CD4-positive, alpha-beta T cell treated with Interleukin-17A for 4 hours (primary cell): Measurements from ENCODE around the gene MAP3K13.
"Not testable (repeated sequence)": the region's sequence is repeated elsewhere in the genome, so short reads cannot be mapped to it uniquely, and the experiment has no call there.

Experiments used
- DNase-seq: peaks from one replicate; pipeline ENCODE4 v3.0.0-alpha.2; 2020; ENCODE audit warnings: mixed read lengths

The MAP3K13 gene

GRCh38 chr3:185399737-185400667, 37.1 kb downstream of the MAP3K13 start:
- DNase-seq: no peak

GRCh38 chr3:185400866-185401265, 37.9 kb downstream of the MAP3K13 start:
- no peak for DNase-seq

GRCh38 chr3:185401319-185401955, 38.5 kb downstream of the MAP3K13 start:
- DNase-seq: no peak

- no peak for DNase-seq
Measured at GRCh38 chr3:185402561-185402960, 39.6 kb downstream of the MAP3K13 start.

- no peak for DNase-seq
Measured at GRCh38 chr3:185403002-185403401, 40.1 kb downstream of the MAP3K13 start.

- no peak for DNase-seq
Measured at GRCh38 chr3:185405243-185405642, 42.3 kb downstream of the MAP3K13 start.

- DNase-seq: no peak
Measured at GRCh38 chr3:185405664-185406063, 42.7 kb downstream of the MAP3K13 start.

- DNase-seq: no peak
Measured at GRCh38 chr3:185406121-185406620, 43.2 kb downstream of the MAP3K13 start.

- DNase-seq: no peak
Measured at GRCh38 chr3:185409957-185410356, 47.0 kb downstream of the MAP3K13 start.

GRCh38 chr3:185411133-185411532, 48.2 kb downstream of the MAP3K13 start:
- no peak for DNase-seq

GRCh38 chr3:185416513-185416912, 53.6 kb downstream of the MAP3K13 start:
- DNase-seq: no peak

- not testable (repeated sequence) for DNase-seq
Measured at GRCh38 chr3:185418561-185418977, 55.6 kb downstream of the MAP3K13 start.

GRCh38 chr3:185420762-185421161, 57.8 kb downstream of the MAP3K13 start:
- DNase-seq: no peak

GRCh38 chr3:185421577-185422232, 58.8 kb downstream of the MAP3K13 start:
- DNase-seq: no peak

GRCh38 chr3:185422677-185423076, 59.7 kb downstream of the MAP3K13 start:
- no peak for DNase-seq

GRCh38 chr3:185423178-185423577, 60.2 kb downstream of the MAP3K13 start:
- no peak for DNase-seq

- DNase-seq: no peak
Measured at GRCh38 chr3:185424435-185424834, 61.5 kb downstream of the MAP3K13 start.

GRCh38 chr3:185430375-185430774, 67.4 kb downstream of the MAP3K13 start:
- no peak for DNase-seq

- no peak for DNase-seq
Measured at GRCh38 chr3:185439745-185440466, 77.0 kb downstream of the MAP3K13 start.

GRCh38 chr3:185442031-185442430, 79.1 kb downstream of the MAP3K13 start:
- no peak for DNase-seq

GRCh38 chr3:185444329-185444728, 81.4 kb downstream of the MAP3K13 start:
- DNase-seq: no peak

GRCh38 chr3:185448107-185448506, 85.2 kb downstream of the MAP3K13 start:
- DNase-seq: no peak

GRCh38 chr3:185451432-185451831, 88.5 kb downstream of the MAP3K13 start:
- not testable (repeated sequence) for DNase-seq
